ENCODE results near the gene ADM.
A peak's percentile ranks its signal among the peaks of the same experiment; 100 is the strongest.

The ADM gene

DNA sequence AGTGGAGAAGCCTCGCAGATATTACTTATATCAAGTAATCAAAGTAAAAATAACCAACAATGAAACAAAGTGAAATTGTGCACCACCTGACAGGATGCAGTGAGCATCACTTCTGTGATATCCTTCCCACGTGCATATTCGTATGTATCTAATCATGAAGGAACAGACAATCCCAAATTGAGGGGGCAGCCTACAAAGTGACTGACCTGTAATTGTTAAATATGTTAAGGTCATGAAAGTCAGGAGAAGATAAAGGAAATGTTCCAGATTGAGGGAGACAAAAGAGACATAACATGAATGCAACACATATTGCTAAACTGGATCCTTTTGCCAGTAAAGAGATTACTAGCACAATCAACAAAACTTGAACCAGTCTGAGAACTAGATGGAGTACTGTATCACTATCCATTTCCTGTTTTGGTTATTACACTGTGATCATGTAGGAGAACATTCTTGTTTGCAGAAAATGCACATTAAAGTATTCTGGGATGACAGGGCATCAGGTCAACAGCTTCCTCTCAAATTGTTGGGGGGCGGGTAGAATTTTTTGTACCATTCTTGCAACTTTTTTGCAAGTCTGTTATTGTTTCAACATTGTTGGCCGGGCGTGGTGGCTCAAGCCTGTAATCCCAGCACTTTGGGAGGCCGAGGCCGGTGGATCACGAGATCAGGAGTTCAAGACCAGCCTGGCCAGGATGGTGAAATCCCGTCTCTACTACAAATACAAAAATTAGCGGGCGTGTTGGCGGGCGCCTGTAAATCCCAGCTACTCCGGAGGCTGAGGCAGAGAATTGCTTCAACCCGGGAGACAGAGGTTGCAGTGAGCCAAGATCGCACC is 12.9 kb upstream of the ADM start:
- DNase-seq (ENCODE audit: low spot score): no peak

DNA sequence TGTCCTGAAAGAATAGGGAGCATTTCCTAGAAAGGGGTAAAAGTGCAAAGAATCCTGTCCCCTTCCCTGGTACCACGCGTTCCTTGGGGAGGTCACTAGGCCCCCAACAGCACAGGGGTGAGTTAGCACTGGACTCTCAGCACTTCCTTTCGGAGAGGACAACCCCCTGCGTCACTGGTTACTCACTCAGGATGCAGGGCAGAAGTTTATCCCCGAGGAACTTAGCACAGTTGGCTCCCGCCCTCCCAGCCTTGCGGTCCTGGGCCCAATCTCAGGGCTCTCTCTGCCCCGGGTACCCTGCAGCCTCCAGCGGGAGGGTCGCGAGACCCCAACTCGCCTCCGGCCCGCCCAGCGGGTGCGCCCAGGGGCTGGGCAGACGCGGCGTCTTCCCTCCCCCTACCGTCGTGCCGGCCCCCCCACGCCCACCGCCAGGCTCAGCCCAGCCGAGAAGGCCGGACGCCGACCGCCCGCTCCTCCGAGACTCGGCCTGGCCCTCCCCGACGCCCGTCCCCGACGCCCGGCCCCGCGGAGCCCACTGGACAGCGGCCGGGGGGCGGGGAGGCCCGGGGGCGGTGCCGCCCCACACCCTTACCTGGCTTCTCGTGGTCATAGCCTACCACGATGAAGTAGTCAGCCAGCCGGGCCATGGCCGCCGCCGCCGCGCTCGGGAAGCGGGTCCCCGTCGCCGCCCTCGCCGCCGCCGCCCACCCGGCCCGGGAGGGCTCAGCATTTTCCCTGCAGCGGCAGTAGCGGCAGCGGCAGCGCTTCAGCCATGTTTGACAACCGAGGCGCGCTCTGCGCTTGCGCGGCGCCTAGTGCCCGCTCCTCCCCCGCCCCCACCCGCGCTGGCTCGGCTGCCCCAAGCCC is 11.2 kb upstream of the ADM start, which contains the start of gene SBF2:
SBF2 (minus strand) TSS at position 797 of the 867 bp plus-strand sequence; CDS start at position 647, 150 bp downstream.
- DNase-seq (ENCODE audit: low spot score): peak; percentile 81

DNA sequence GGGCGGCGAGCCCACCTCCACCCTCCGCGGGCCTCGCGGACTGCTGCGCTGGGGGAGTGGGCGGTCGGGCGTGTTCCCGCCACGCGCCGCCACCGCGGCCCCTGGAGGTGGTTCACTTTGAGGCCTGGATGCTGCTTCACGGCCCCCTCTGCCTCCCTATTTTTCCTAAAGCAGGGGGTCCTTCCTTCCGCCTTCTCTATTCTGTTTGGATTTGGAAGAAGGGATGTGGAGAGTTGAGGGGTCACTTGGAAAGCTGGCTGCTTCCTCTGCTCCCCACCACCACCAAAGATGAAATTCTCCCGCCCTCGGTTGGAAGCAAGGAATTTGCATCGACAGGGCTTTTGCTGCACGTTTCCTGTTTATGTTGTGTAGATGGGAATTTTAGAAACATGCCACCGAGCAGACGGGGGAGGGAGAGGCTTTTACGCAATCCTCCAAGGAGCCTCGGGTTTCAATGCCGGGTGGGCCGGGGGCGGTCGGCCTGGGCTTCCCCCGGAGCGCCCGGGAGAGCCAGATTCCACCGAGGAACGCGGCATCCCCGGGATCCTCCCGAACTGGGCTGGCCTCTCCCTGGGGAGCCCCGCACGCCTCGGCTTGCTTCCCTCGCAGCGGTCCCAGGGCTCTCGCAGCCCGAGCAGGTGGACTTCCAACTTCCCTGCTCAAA is 10.5 kb upstream of the ADM start:
- DNase-seq (ENCODE audit: low spot score): peak; percentile 65

DNA sequence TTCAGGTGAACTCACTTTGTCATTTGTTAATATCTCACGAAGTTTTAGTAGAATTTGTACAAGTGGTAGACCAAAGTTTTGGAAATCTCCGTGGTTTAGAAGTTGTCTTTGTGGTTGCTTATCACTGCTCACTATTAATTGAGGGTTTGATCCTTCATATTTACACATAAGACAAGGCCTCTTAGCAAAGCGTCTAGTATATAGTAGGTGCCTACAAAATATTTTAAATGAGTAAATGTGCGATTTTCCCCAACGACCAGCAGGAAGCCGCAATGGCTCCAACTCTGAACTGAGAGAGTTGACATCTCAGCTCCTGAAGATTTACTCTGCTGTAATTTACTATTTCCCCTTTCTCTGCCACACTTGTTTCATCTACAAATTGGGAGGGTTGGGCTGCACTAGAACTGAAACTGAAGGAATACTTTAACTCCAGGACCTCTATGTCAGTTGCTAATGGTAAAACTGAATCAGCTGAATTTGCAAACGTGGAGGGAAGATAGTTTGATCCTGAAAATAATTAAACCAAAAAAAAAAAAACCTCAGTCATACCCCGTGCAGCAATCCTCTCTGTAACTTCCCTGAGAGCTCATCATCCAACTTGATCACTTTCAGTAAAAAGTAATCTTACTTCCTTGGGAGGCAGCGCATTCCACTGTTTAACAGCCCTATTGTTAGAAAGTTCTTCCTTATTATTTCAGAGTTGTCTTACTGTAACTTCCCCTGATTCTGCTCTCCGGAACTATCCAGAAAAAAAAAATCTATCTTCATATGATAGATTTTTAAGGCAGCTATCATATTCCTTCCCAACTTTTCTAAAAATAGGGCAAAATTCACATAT is 9.6 kb upstream of the ADM start:
- no peak for DNase-seq (ENCODE audit: low spot score)

DNA sequence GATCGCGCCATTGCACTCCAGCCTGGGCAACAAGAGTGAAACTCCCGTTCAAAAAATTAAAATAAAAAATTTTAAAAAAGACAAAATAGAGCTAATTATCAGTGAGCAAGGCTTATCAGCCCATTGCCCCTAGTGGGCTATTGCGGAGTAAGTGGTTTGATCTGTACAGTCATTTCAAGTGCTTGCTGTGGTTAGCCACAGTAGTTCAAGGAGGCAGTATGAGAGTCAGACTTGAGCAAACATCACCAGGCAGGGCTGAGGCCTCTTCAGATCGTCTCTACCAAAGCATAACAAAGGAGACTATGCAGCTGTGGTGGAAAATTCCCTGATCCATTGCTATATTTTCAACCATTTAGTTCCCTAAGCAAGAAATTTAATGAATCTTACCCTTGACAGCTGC is 6.5 kb upstream of the ADM start:
- no peak for DNase-seq (ENCODE audit: low spot score)

DNA sequence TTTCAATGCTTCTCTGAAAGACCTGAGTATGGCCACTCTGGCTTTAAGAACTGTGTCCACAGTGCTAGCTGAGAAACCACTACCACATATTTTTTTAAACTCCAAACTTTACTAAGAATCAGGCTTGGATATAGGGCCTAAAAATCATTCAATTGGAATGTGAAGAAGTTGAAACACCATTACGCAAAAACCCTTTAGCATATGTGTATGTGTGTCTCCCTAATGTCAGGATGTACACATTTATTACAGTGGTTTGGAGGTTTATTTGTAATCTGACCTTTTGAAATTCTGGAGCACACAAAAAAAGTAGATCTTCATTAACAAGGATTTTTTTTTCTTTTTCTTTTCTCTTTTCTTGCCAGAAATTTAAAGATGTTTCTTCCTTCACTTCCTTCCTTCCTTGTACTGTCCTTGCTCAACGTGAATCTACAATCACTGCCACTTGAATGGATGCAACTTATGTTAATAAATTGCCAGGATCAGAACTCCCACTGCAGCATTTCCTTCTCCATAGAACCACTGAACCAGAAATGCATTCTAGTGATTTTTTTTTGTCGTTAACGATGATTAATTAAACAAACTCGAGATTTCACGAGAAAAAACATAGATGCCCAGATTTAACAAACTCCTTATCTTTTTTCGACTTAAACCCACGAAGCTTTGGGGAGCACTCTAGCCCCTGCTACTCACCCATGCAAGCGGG is 3.1 kb upstream of the ADM start:
- no peak for DNase-seq (ENCODE audit: low spot score)

DNA sequence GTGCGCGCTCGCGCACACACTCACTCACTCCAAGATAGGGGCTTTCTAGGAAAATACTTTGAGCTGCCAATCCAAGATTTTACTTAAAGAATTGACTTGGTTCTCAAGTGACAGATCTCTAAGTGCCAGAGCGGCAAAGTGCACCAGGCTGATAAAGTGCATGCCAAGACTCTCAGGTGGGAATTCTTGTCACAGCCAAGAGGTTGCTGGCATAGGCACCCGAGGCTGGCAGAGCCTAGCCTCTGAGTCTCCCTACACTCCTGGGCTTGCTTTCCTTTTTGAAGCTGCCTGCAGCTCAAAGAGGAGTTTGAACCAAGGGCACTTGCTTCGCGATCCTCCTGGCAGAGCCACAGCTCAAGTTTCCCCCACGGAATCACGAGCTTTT is 2.5 kb upstream of the ADM start:
- DNase-seq (ENCODE audit: low spot score): peak; percentile 65

DNA sequence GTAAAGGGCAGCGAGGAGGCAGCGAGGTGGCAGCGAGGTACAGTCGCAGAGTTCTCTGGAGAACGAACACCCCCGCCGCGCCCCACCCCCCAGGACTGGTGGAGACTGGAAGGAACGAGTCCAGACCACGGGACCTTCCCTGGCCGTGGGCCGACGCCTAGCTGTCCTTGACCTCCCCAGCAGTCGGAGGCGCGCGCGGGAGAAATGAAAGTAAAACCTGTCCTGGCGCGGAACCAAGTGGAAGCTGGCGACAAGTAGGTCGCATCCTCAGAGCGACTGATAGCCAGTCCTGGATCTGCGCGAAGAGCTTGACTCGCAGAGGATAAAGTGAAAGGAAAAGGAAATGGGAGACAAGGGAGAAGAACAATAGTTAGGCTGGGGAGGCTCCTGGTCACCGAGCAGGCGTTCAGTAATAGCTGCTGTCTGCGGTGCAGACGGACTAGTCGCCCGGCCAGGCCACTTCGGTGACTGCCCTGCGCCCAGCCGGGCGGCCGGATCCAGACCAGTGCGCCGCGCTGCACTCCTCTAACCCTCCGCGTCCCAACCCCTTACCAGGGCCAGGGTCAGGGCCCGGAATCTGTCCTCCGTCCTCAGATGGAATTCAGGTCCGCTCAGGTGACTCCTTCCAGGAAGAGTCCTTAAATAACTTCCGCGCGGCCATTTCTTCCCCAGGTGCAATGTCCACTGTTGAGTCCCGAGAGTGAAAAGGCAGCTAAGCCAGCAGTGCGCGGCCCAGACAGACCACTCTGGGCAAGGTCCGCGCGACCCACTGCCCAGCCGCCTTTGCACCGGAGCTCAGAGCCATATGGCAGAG is 1.9 kb upstream of the ADM start:
- peak; percentile 73 for DNase-seq (ENCODE audit: low spot score)

DNA sequence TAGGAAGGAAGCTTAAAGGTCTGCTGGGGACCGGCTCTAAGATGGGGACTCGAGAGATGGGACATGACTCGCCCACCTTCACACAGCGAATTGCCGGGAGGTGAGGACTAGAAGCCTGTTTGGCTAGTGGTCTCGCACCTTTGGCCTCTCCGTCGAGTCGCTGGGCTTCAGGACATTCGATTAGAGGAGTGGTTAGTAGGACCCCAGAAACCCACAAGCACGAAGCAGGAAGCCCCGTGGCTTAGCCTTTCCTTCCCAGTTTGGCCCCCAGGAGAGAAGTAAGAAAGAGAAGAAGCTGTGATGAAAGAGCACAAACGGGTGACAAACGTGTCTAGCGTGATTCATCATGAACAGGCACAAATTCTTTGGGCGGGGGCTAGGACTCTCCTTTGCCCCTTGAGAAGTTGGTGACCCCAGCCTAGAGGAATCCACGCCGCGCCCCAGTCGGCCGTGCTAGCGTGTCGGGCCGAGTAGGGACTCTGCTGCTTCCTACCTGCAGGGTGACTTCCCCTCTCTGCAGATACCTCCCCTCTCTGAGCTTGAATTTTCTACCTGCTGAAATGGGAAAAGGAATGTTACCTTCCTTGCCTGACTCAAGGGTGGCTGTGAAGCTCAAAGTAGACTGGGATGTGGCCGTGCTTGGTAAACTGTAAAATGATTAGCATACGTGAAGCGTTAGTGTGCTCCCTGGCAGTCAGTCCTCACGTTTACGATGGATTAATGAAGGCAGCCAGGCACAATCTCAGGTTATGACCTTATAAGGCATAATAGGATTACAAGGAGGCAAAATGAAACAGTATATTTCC is 1.1 kb upstream of the ADM start:
- peak; percentile 83 for DNase-seq (ENCODE audit: low spot score)

DNA sequence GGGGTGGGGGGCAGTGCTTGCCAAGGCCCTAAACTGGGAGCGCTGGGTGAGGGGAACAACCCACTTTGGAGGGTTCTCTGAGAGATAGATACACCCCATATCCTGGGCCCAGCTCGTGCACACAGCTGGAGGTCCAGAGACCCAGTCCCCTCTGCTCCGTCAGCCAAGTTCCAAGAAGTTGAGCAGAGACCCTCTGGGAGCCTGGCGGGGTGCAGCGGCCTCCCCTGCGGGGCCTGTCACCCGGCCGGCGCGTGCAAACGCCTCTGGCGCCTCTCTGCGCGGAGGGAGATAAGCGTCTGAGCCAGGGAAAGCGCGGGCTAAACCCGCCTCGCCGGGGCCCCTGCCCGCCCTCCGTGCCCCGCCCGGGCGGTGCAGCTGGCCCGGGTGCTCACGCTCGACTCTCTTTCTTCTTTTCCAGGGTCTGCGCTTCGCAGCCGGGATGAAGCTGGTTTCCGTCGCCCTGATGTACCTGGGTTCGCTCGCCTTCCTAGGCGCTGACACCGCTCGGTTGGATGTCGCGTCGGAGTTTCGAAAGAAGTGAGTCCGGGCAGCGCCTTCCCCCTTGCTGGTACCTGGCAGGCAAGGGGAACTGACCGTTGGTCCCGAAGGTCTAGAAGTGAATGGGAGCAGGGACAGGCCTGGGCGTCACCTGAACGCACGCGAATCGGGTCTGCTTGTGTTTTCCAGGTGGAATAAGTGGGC is 540 bp downstream of the ADM start:
- DNase-seq (ENCODE audit: low spot score): no peak

DNA sequence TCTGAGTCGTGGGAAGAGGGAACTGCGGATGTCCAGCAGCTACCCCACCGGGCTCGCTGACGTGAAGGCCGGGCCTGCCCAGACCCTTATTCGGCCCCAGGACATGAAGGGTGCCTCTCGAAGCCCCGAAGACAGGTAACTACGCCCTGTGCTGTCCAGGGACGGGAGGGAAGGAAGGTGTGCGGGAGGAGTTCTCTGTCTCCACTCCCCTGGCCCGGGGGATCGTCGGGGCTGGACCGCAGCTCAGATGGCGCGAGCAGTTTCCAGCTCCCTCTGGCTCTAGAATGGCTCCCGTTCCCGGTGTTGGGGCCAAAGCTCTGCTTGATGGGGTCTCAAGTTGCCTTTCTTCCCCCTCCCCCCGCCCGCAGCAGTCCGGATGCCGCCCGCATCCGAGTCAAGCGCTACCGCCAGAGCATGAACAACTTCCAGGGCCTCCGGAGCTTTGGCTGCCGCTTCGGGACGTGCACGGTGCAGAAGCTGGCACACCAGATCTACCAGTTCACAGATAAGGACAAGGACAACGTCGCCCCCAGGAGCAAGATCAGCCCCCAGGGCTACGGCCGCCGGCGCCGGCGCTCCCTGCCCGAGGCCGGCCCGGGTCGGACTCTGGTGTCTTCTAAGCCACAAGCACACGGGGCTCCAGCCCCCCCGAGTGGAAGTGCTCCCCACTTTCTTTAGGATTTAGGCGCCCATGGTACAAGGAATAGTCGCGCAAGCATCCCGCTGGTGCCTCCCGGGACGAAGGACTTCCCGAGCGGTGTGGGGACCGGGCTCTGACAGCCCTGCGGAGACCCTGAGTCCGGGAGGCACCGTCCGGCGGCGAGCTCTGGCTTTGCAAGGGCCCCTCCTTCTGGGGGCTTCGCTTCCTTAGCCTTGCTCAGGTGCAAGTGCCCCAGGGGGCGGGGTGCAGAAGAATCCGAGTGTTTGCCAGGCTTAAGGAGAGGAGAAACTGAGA is 1.4 kb downstream of the ADM start:
- no peak for DNase-seq (ENCODE audit: low spot score)

DNA sequence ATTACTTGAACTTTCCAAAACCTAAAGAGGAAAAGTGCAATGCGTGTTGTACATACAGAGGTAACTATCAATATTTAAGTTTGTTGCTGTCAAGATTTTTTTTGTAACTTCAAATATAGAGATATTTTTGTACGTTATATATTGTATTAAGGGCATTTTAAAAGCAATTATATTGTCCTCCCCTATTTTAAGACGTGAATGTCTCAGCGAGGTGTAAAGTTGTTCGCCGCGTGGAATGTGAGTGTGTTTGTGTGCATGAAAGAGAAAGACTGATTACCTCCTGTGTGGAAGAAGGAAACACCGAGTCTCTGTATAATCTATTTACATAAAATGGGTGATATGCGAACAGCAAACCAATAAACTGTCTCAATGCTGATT is 2.1 kb downstream of the ADM start:
- no peak for DNase-seq (ENCODE audit: low spot score)

DNA sequence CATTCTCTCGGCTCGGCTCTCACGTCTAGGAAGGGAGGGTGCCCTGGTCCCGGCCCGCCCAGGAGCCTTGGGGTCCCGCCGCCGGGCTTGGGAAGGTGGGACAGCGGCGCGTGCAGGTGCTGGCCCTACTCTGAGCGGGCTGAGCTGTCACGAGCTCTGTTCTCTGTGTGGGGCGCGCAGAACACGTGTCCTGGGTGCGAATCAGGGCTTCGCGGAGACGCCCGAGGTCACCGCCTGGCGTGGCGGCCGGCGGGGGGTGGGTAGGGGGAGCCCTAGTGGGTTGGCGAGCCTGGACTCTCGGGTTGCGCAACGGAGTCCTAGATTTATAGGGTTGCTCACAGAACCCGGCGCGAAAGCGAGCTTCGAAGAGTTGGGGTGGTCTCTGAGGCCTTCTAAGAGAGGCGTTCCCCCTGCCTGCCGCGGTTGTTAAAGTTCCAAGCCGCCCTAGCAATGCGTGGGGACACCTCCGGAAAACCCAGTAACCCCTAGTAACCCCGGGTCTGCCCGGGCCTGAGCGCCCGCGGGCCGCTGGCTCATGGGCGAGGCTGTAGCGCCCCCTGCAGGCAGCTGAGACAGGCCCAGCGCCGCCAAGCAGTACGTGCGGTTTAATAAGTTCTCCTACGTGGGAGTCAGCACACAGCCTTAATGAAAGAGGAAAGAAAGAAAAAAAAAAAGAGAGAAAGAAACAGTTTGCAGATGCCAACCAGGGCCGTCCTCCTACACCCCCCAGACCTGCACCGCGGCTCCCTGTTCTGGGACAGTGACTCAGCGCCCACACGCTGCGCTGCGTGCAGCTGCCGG is 2.7 kb downstream of the ADM start:
- DNase-seq (ENCODE audit: low spot score): peak; percentile 78

DNA sequence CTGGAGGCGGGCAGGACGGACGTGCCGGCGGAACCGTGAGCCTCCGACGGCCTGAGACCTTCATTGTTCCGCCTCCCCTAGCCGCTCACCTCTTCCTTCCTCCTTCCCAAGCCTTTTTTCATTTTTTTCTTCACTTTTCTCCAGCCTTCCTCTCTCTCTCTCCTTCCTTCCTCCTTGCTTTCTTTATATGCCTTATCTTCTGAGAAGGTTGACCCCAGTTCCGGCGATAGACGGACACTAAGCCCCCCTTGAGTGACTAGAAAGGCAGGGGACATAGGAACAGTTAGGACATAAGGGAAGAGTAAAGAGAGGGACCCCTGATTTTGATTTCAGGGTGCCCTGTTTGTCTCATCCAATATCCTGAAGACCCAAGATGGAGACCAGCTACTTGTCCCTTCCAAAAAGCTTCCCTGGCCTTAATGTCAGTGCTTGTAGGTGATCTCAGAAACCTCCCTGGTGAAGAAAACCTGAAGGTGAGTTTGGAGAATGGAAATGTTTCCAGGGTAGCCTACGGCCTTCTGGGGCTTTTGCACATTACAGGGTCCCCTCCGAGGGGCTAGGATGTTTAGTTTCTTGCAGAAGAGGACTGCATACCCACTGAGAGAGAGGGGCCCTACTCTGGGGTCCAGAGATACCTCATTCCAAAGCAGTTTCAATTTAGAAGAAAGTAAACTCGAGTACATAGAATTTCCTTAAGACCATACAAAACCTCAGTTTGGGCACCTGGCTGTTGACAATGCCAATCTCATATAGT is 3.5 kb downstream of the ADM start:
- DNase-seq (ENCODE audit: low spot score): peak; percentile 53

DNA sequence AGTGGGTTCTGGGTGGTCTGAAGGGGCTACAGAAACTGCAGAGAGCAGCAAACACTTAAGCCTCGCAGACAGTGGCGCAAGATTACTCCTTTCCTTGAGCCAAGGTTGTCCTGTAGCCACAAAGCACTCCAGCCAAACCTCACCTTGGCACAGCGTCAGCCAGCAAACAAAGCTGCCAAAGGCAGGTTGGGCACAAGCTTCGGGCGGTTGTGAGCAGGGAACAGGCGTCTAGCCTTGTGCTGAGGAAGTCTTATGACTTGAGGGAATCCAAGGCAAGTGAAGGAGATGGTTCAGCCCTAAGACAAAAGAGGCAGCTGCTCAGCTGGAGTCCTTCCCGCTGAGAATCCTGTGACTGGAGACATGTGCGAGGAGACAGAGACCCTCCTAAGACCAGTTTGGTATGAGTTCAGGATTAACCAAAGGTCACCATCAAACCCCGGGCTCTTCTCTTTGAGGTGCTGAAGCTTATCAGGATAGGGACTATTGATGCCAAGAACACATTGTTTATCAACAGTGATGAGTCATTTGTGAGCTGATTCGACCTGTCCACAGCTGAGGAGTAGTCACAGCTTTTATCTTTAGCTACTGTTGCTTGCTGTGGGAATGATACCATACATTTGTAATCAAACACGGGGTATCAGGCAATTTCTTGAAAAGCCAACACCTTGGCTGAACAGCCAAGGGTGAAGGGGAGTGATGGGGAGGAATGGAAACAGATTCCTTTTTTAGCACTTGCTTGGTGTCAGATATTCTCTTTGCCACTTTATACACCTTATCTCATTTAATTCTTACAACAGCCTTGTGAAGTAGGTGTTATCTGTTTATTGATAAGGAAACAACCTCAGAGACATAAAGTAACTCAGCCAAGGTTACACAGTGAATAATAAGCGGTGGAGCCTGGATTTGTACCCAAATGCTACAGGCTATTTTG is 4.6 kb downstream of the ADM start:
- peak; percentile 79 for DNase-seq (ENCODE audit: low spot score)

Measured in cerebellar cortex (tissue), 1 donor.